HCT116 (cell line): ENCODE data around the gene FAM9B. TPM values are rescaled to one million over a fixed set of nuclear protein-coding genes. Genes with fewer than 3 reads are reported as not detected.

ENCODE experiments used
- ATAC-seq: fragments of 200-7000 bp; cut with Tn5 transposase; 2 replicates; pipeline ENCODE4 v1.9.1; 2020; ENCODE audit warnings: mild to moderate bottlenecking, moderate library complexity
- BruUV-seq: library from RNA; stranded (reverse); fragments of 400-500 nt; replicated peaks from 2 replicates; lab custom pipeline; 2021; lab: Mats Ljungman, UMichigan
- CTCF ChIA-PET: fragments of 300-600 bp; sonication (Branson Sonifier 250); formaldehyde crosslinking; loops from one replicate; lab custom pipeline; 2021; ENCODE audit warnings: antibody characterized with exemption; lab: Charles Lee
- POLR2A ChIA-PET: fragments of 300-600, 350-600 bp; sonication (Branson Sonifier 250); formaldehyde crosslinking; loops from one replicate; lab custom pipeline; 2021; ENCODE audit warnings: antibody characterized with exemption; lab: Charles Lee
- RAD21 ChIA-PET, 2 experiments: fragments of 300-600 bp; sonication (Branson Sonifier 250); formaldehyde crosslinking; loops; one replicate each; lab custom pipeline; 2023; ENCODE audit warnings: low total read pairs in 2 of 2; ENCODE audit not compliant: uncharacterized antibody in 2 of 2, unreplicated experiment in 2 of 2, low non-redundant PET in 1 of 2; lab: Charles Lee
- DNase-seq: peaks from one replicate; pipeline ENCODE4 v3.0.0-alpha.2; 2010; ENCODE audit warnings: low read depth, low spot score
- H2AFZ ChIP-seq: fragments of 200-600 bp; shearing (Covaris generic), sonication (generic); 2 replicates; pipeline ENCODE4 v1.6.1; 2017; ENCODE audit warnings: low read depth, mixed run types, mixed read lengths, antibody characterized with exemption, low read length; ENCODE audit not compliant: poor library complexity, severe bottlenecking
- H3K27ac ChIP-seq: 2 replicates; pipeline ENCODE4 v1.5.1; 2012; ENCODE audit warnings: low read depth, low read length
- H3K27me3 ChIP-seq: fragments of 200-600 bp; sonication (generic); 2 replicates; pipeline ENCODE4 v1.6.1; 2016; ENCODE audit warnings: mixed run types, low read length, mixed read lengths; ENCODE audit not compliant: insufficient read depth
- H3K36me3 ChIP-seq, 2 experiments: fragments of 200-500 bp in 1 of 2; fragments of 200-600 bp in 1 of 2; sonication (Bioruptor generic) in 1 of 2; sonication (generic) in 1 of 2; 2 replicates each; pipeline versions ENCODE4 v1.5.1 to v1.6.1; 2014 to 2016; ENCODE audit warnings: low read length in 2 of 2, inconsistent platforms in 1 of 2, mixed read lengths in 1 of 2, mixed run types in 1 of 2; ENCODE audit not compliant: insufficient read depth in 2 of 2, control insufficient read depth in 1 of 2
- H3K4me1 ChIP-seq, 2 experiments: fragments of 200-600 bp in 1 of 2; sonication (generic) in 1 of 2; 2 replicates each; pipeline versions ENCODE4 v1.5.1 to v1.6.1; 2012 to 2017; ENCODE audit warnings: low read length in 2 of 2, inconsistent platforms in 1 of 2, mild to moderate bottlenecking in 1 of 2, mixed read lengths in 1 of 2, mixed run types in 1 of 2, moderate library complexity in 1 of 2; ENCODE audit not compliant: insufficient read depth in 2 of 2, control insufficient read depth in 1 of 2
- H3K4me2 ChIP-seq: fragments of 200-600 bp; sonication (generic); 2 replicates; pipeline ENCODE4 v1.6.1; 2017; ENCODE audit warnings: mixed run types, low read length, mixed read lengths
- H3K4me3 ChIP-seq, 2 experiments: fragments of 200-600 bp in 1 of 2; sonication (generic) in 1 of 2; replicated peaks in 1 of 2; 2 replicates each; pipeline ENCODE4 v1.5.1; 2011 to 2016; ENCODE audit warnings: low read length in 2 of 2, control low read depth in 1 of 2, low read depth in 1 of 2, mild to moderate bottlenecking in 1 of 2, mixed read lengths in 1 of 2, mixed run types in 1 of 2
- H3K79me2 ChIP-seq: fragments of 200-600 bp; sonication (generic); 2 replicates; pipeline ENCODE4 v1.6.1; 2017; ENCODE audit warnings: mild to moderate bottlenecking, mixed run types, low read length, moderate library complexity, mixed read lengths; ENCODE audit not compliant: insufficient read depth
- H3K9ac ChIP-seq: fragments of 200-600 bp; sonication (generic); 2 replicates; pipeline ENCODE4 v1.6.1; 2016; ENCODE audit warnings: low read length, mixed read lengths
- H3K9me2 ChIP-seq: fragments of 200-600 bp; sonication (generic), shearing (Covaris generic); 2 replicates; pipeline ENCODE4 v1.6.1; 2017; ENCODE audit warnings: mixed run types, mild to moderate bottlenecking, moderate library complexity; ENCODE audit not compliant: insufficient read depth
- H3K9me3 ChIP-seq, 2 experiments: fragments of 200-500 bp in 1 of 2; fragments of 200-600 bp in 1 of 2; sonication (Bioruptor generic) in 1 of 2; sonication (generic) in 1 of 2; 2 replicates each; pipeline ENCODE4 v1.6.1; 2014 to 2017; ENCODE audit warnings: low read length in 2 of 2, mixed read lengths in 2 of 2, inconsistent platforms in 1 of 2, low read depth in 1 of 2, mild to moderate bottlenecking in 1 of 2, mixed run types in 1 of 2, moderate library complexity in 1 of 2; ENCODE audit not compliant: control insufficient read depth in 1 of 2, insufficient read depth in 1 of 2
- H4K20me1 ChIP-seq: fragments of 200-600 bp; sonication (generic), shearing (Covaris generic); 2 replicates; pipeline ENCODE4 v1.6.1; 2017; ENCODE audit warnings: mixed run types, mild to moderate bottlenecking, moderate library complexity; ENCODE audit not compliant: insufficient read depth
- CBX3 ChIP-seq: IDR thresholded peaks from 2 replicates; pipeline ENCODE4 v1.6.1; 2012; ENCODE audit warnings: low read depth
- CEBPB ChIP-seq: IDR thresholded peaks from 2 replicates; pipeline ENCODE4 v1.6.1; 2012; ENCODE audit warnings: low read depth
- EGR1 ChIP-seq: IDR thresholded peaks from 2 replicates; pipeline ENCODE4 v1.6.1; 2012; ENCODE audit warnings: low read depth
- ELF1 ChIP-seq: IDR thresholded peaks from 2 replicates; pipeline ENCODE4 v1.6.1; 2012; ENCODE audit warnings: low read depth, borderline replicate concordance
- EZH2 ChIP-seq: fragments of 200-600 bp; sonication (generic); IDR thresholded peaks from 2 replicates; pipeline ENCODE4 v1.6.1; 2017; ENCODE audit warnings: antibody characterized with exemption, mixed run types
- EZH2phosphoT487 ChIP-seq: fragments of 200-600 bp; IDR thresholded peaks from 2 replicates; pipeline ENCODE4 v1.6.1; 2018; ENCODE audit warnings: antibody characterized with exemption, borderline replicate concordance
- FOSL1 ChIP-seq: IDR thresholded peaks from 2 replicates; pipeline ENCODE4 v1.6.1; 2012; ENCODE audit warnings: low read depth
- JUND ChIP-seq: IDR thresholded peaks from 2 replicates; pipeline ENCODE4 v1.6.1; 2012
- POLR2A ChIP-seq: IDR thresholded peaks from 2 replicates; pipeline ENCODE4 v1.7.0; 2011; ENCODE audit warnings: borderline replicate concordance; ENCODE audit not compliant: insufficient read depth, insufficient read length; ENCODE audit errors: extremely low read depth
- POLR2AphosphoS5 ChIP-seq: IDR thresholded peaks from 2 replicates; pipeline ENCODE4 v1.6.1; 2011; ENCODE audit warnings: mild to moderate bottlenecking, low read depth, low read length, moderate library complexity
- RAD21 ChIP-seq: IDR thresholded peaks from 2 replicates; pipeline ENCODE4 v1.6.1; 2012; ENCODE audit warnings: low read depth, mild to moderate bottlenecking
- SP1 ChIP-seq: IDR thresholded peaks from 2 replicates; pipeline ENCODE4 v1.6.1; 2012; ENCODE audit warnings: low read depth
- SRF ChIP-seq: IDR thresholded peaks from 2 replicates; pipeline ENCODE4 v1.6.1; 2012; ENCODE audit warnings: low read depth
- TCF7L2 ChIP-seq: IDR thresholded peaks from 2 replicates; pipeline ENCODE4 v1.7.0; 2011; ENCODE audit warnings: borderline replicate concordance, inconsistent platforms; ENCODE audit not compliant: insufficient read depth, insufficient read length; ENCODE audit errors: extremely low read depth
- YY1 ChIP-seq: IDR thresholded peaks from 2 replicates; pipeline ENCODE4 v1.6.1; 2011; ENCODE audit warnings: low read length, low read depth, moderate library complexity, mild to moderate bottlenecking; ENCODE audit not compliant: insufficient replicate concordance; ENCODE audit errors: extremely low read depth
- intact Hi-C: fragments of 100-400 bp; cut with micrococcal nuclease; formaldehyde crosslinking; loops from 2 replicates; pipeline ENCODE4 v1.10.0; 2022
- total RNA-seq: library from RNA; stranded (reverse); gene quantifications from one replicate; pipeline ENCODE4 v1.2.1, GENCODE V29; 2021; ENCODE audit not compliant: unreplicated experiment
- TF ChIP-seq, protein P1 (sequence below), 3 experiments: fragments of 200-600 bp in 1 of 3; sonication (generic) in 1 of 3; IDR thresholded peaks in 2 of 3; conservative IDR thresholded peaks in 1 of 3; 2 replicates each; pipeline ENCODE4 v1.5.1; 2012 to 2017; ENCODE audit warnings: low read depth in 2 of 3, low read length in 2 of 3, antibody characterized with exemption in 1 of 3, borderline replicate concordance in 1 of 3, control low read depth in 1 of 3, mild to moderate bottlenecking in 1 of 3, mixed read lengths in 1 of 3, mixed run types in 1 of 3, moderate library complexity in 1 of 3; ENCODE audit not compliant: insufficient read depth in 1 of 3
- TF ChIP-seq, protein P2 (sequence below): IDR thresholded peaks from 2 replicates; pipeline ENCODE4 v1.6.1; 2012
- TF ChIP-seq, protein P3 (sequence below): IDR thresholded peaks from 2 replicates; pipeline ENCODE4 v1.6.1; 2011; ENCODE audit warnings: mild to moderate bottlenecking, low read length, moderate library complexity; ENCODE audit not compliant: insufficient replicate concordance; ENCODE audit errors: extremely low read depth

FAM9B gene
- total RNA-seq, 1 experiment from 2014 or later, result not detected

DNA sequence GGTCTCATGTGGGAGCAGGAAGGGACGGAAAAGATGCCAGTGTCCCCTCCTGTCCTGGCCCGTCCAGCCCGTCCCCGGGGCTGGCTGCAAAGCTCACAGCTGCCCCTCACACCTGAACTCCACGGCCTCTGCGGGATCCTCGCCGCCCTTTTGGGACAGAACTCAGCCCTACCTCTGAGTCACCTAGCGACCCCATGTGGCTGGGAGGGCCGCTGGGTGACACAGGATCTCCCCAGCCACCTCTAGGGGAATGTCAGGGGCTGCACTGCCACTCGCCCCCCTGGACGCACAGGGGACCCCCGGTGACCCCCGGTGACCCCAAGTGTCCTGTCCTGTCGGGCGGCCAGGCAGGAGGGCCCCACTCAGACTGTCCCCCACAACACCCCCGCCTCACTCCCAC is 748 bp downstream of the FAM9B start:
- no peaks in the 10 kb centered on the region for H3K79me2 ChIP-seq
- BruUV-seq, result no TSS peak
- ATAC-seq, result no peak
- no peak overlapping the region for H3K4me2 ChIP-seq
- intact Hi-C loops, result no loop called here
- TF ChIP-seq EZH2phosphoT487 (no peak), SRF (no peak), CBX3 (no peak)
- TF ChIP-seq, protein P1, sequence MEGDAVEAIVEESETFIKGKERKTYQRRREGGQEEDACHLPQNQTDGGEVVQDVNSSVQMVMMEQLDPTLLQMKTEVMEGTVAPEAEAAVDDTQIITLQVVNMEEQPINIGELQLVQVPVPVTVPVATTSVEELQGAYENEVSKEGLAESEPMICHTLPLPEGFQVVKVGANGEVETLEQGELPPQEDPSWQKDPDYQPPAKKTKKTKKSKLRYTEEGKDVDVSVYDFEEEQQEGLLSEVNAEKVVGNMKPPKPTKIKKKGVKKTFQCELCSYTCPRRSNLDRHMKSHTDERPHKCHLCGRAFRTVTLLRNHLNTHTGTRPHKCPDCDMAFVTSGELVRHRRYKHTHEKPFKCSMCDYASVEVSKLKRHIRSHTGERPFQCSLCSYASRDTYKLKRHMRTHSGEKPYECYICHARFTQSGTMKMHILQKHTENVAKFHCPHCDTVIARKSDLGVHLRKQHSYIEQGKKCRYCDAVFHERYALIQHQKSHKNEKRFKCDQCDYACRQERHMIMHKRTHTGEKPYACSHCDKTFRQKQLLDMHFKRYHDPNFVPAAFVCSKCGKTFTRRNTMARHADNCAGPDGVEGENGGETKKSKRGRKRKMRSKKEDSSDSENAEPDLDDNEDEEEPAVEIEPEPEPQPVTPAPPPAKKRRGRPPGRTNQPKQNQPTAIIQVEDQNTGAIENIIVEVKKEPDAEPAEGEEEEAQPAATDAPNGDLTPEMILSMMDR (IDR thresholded peaks at IDR 0.05 in 2 of 3, conservative IDR thresholded peaks at IDR 0.05 in 1 of 3; ENCODE audit: borderline replicate concordance in 1 of 3, insufficient read depth in 1 of 3, low read depth in 2 of 3, low read length in 2 of 3), result no peak
- TF ChIP-seq, all 23 proteins: peak for 0
- Histone ChIP-seq H3K9me3 (no peaks in the 10 kb centered on the region), H3K9me2 (no peaks in the 10 kb centered on the region), H3K27me3 (no peaks in the 10 kb centered on the region), H3K9ac (no peak overlapping the region), H3K4me1 (no peaks in the 10 kb centered on the region), H2AFZ (no peak overlapping the region), H3K36me3 (no peaks in the 10 kb centered on the region), H4K20me1 (no peaks in the 10 kb centered on the region), H3K4me3 (no peak overlapping the region), H3K27ac (no peak overlapping the region)
- ChIA-PET RAD21 (no interaction called here), POLR2A (no interaction called here), CTCF (no interaction called here)
- no peak for DNase-seq

DNA sequence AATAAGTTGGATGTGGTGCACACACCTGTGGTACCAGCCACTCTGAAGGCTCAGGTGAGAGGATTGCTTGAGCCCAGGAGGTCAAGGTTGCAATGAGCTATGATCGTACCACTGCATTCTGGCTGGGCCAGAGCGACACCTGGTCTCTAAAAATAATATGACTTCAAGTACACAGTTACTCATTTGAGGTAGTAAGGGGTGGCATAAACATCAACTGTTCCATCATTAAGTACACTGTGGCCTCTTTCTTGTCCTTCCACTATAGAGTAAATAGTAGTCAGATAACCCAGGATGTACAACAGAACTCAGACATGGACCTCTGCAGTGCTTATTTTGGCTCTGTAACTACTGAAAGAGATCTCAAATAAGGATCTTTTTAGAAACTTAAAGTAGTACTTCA is 10.6 kb downstream of the FAM9B start:
- no peaks in the 10 kb centered on the region for H3K9me3 ChIP-seq
- H3K9ac ChIP-seq, result no peak overlapping the region
- H3K4me1 ChIP-seq, result no peaks in the 10 kb centered on the region
- H3K36me3 ChIP-seq, result no peaks in the 10 kb centered on the region
- no peak overlapping the region for H3K4me3 ChIP-seq
- no peaks in the 10 kb centered on the region for H4K20me1 ChIP-seq
- no peak overlapping the region for H3K27ac ChIP-seq
- 0 out of 2 replicates have a peak, but pooled peaks cover 2% of the 10 kb centered on the region for H3K27me3 ChIP-seq
- ChIA-PET CTCF (no interaction called here), POLR2A (no interaction called here), RAD21 (no interaction called here)
- H3K4me2 ChIP-seq, result no peak overlapping the region
- intact Hi-C loops, result no loop called here
- no peaks in the 10 kb centered on the region for H3K79me2 ChIP-seq
- H3K9me2 ChIP-seq, result no peaks in the 10 kb centered on the region
- BruUV-seq, result no TSS peak
- H2AFZ ChIP-seq, result no peak overlapping the region
- no peak for ATAC-seq
- no peak for DNase-seq
- TF ChIP-seq EGR1, result no peak
- TF ChIP-seq SRF, result no peak
- TF ChIP-seq ELF1, result no peak
- no peak for TF ChIP-seq EZH2phosphoT487
- TF ChIP-seq FOSL1, result no peak
- no peak for TF ChIP-seq SP1
- TF ChIP-seq POLR2AphosphoS5, result no peak
- no peak for TF ChIP-seq POLR2A
- no peak for TF ChIP-seq YY1
- TF ChIP-seq, protein P2, sequence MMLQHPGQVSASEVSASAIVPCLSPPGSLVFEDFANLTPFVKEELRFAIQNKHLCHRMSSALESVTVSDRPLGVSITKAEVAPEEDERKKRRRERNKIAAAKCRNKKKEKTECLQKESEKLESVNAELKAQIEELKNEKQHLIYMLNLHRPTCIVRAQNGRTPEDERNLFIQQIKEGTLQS, result no peak
- TF ChIP-seq EZH2, result no peak
- no peak for TF ChIP-seq RAD21
- no peak for TF ChIP-seq TCF7L2
- no peak for TF ChIP-seq CEBPB
- TF ChIP-seq, protein P3, sequence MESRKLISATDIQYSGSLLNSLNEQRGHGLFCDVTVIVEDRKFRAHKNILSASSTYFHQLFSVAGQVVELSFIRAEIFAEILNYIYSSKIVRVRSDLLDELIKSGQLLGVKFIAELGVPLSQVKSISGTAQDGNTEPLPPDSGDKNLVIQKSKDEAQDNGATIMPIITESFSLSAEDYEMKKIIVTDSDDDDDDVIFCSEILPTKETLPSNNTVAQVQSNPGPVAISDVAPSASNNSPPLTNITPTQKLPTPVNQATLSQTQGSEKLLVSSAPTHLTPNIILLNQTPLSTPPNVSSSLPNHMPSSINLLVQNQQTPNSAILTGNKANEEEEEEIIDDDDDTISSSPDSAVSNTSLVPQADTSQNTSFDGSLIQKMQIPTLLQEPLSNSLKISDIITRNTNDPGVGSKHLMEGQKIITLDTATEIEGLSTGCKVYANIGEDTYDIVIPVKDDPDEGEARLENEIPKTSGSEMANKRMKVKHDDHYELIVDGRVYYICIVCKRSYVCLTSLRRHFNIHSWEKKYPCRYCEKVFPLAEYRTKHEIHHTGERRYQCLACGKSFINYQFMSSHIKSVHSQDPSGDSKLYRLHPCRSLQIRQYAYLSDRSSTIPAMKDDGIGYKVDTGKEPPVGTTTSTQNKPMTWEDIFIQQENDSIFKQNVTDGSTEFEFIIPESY, result no peak
- no peak for TF ChIP-seq JUND
- no peak for TF ChIP-seq CBX3
